Retinal pigment epithelial cell (primary cell): ENCODE data around the gene RAMAC.

Experiments used
- DNase-seq: peaks from one replicate; pipeline ENCODE4 v3.0.0-alpha.2; 2010; ENCODE audit warnings: low read depth
- H3K4me3 ChIP-seq: 2 replicates; pipeline ENCODE4 v1.5.1; 2011; ENCODE audit warnings: mild to moderate bottlenecking, low read length, control low read depth, moderate library complexity
- TF ChIP-seq, protein P1 (sequence below): conservative IDR thresholded peaks from 2 replicates; pipeline ENCODE4 v1.5.1; 2011; ENCODE audit warnings: low read depth, low read length, control low read depth, inconsistent platforms

The RAMAC gene

DNA sequence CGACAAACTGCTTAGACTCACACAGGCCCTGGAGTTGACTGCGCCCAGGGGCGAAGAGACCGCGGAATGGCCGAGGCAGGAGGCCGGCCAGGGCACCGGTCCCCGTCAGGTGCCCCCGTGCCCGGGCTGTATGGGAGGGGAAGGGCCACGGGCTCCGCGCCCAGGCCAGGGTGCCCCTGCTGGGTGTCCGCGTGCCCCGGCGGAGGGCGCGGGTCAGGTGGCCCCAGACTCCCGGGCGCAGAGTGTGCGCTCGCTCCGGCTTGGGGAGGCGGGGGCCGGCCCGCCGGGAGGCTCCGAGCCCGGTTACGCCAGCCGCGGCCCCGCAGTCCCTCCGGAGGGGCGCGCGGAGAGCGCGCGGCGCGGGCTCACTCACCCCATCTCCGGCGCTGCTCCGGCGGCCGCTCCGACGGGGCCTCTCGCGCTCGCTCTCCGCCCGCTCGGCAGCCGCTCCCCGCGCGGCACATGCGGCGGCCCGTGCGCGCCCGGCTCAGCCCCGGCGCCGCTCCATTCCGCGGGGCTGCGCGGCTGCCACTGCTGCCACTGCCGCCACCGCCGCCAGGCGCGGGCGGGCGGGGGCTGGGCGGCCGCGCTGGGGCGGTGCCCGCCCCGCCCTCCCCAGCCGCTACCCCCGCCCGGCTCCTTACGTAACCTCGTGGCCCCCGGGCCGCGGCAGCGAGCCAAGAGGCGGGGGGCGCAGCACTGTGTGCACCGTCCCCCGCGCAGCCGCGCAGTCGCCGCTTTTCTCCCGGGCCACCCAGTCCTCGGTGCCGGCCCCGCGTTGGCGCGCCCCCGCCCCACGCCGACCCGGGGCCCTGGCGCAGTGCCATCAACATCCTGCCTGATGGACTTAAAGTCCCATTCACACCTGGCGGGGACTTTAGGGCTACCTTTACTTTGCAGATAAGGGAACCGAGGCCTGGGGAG is 33.6 kb upstream of the RAMAC start, which contains the start of gene HOMER2:
Gene HOMER2, minus strand, starts transcription at position 563 of the 924 bp plus-strand sequence. Its CDS starts 185 bp downstream, at position 378.
- DNase-seq, result no peak
- TF ChIP-seq, protein P1, sequence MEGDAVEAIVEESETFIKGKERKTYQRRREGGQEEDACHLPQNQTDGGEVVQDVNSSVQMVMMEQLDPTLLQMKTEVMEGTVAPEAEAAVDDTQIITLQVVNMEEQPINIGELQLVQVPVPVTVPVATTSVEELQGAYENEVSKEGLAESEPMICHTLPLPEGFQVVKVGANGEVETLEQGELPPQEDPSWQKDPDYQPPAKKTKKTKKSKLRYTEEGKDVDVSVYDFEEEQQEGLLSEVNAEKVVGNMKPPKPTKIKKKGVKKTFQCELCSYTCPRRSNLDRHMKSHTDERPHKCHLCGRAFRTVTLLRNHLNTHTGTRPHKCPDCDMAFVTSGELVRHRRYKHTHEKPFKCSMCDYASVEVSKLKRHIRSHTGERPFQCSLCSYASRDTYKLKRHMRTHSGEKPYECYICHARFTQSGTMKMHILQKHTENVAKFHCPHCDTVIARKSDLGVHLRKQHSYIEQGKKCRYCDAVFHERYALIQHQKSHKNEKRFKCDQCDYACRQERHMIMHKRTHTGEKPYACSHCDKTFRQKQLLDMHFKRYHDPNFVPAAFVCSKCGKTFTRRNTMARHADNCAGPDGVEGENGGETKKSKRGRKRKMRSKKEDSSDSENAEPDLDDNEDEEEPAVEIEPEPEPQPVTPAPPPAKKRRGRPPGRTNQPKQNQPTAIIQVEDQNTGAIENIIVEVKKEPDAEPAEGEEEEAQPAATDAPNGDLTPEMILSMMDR, result no peak
- peak within 1 kb of the TSS; percentile 48 for H3K4me3 ChIP-seq

DNA sequence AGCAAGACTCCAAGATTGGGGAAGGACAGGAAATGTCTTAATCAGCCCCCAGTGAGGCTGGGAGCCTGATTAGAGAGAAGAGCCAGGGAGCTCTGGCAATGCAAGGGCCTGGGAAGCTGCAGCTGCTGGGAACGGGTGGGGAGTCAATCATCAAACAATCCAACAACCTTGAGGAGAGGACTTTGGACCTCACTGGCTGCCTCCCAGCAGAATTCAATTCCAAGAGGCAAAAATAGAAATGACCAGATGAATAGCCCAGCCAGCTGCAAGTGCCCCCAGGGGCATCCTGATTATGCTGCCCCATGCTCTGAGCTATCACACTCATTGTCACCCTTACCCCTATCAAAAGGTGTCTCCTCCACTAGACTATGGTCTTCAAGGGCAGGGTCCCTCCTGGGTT is 27.4 kb upstream of the RAMAC start:
- no peak for DNase-seq
- no peak overlapping the region for H3K4me3 ChIP-seq
- TF ChIP-seq, protein P1, result no peak

DNA sequence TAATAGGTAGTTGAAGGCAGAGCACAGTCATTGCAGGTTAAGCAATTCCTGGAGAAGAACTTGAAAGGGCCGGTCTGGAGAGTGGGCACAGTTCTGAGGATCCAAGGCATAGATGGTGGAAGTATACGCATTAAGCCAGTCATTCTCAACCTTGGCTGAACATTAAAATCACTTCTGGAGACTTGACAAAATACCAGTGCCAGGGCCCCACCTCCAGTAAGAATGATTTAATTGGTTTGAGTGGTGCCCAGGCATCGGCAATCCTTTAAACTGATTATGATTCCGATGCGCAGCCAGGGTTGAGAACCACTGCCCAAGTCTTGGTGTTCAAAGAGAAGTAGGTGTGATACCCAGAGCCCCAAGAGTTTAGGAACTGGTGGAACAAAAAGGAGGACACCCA is 26.6 kb upstream of the RAMAC start:
- TF ChIP-seq, protein P1, result no peak
- H3K4me3 ChIP-seq, result no peak overlapping the region
- DNase-seq, result no peak

DNA sequence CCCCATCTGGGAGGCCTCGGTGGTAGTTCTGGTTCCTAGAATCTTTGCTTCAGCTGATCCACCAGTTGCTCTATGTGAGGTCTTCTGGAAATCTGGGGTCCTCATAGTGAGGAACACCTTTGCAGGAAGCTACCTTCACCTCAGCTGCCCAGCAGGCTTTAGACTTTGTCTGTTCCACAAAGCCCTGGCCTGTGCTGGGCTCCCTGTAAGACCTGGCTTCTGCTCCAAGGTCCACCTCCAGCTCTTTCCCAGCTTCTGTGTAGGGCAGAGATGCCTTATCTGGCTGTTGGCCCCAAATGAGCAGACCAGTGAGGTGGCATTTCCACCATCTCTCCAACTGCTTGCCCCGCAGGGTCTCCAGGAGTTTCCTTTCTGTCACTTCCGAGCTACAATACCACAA is 25.2 kb upstream of the RAMAC start:
- H3K4me3 ChIP-seq, result no peak overlapping the region
- TF ChIP-seq, protein P1, result no peak
- DNase-seq, result no peak

DNA sequence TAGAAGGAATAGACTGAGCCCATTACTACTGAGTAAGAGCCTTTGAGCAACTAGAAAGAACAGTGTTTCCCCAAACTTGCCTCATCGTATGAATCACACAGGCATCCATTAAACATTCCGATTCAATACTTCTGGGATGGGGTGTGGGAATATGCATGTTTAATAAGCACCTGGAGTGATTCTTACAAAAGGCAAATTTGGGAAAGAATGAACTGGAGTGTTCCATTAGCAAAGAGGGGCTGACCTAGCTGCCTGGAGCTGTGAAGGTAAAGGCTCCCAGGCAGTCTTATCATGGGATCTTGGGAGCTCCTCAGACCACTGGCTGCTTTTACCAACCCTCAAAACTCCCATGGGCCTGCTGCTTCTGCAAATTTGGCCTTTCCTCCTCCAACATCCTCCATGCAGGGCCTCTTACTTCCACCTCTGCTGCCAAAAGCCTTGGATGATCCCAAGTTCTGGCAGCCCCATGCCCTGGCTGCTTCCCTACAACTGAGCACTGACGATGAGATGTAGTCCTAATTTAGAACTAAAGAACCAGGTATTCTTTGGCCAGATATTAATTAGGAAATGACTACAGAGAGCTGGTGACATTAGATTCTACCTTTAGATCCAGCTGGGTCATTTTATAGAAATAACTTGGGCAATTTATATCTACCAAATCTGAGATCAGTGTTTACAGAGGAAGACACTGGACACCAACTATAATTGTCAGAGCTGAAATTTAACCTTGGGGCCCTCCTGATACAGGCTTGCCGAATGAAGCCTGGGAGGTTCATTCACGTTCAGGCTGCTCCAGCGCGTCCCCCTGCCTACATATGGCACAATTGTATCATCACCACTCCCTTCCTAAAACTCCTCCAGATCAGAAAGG is 22.3 kb upstream of the RAMAC start:
- TF ChIP-seq, protein P1, result no peak
- H3K4me3 ChIP-seq, result no peak overlapping the region
- DNase-seq, result no peak

DNA sequence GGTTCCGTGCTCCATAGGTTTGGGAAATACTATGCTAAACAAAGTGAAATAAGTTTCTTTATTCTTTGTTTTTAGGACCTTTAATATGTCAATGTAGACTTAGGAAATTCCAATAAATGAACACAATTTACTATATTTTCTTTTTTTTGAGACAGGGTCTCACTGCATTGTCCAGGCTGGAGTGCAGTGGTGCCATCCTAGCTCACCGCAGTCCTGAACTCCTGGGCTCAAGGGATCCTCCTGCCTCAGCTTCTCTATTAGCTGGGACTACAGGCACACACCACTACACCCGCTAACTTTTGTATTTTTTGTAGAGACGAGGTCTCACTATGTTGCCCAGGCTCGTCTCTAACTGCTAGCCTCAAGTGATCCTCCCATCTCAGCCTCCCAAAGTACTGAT is 21.1 kb upstream of the RAMAC start:
- TF ChIP-seq, protein P1, result no peak

More for the DNA sequence above, 21.1 kb upstream of the RAMAC start:
- DNase-seq, result no peak
- no peak overlapping the region for H3K4me3 ChIP-seq
